Muscle of arm (tissue), 12 donors: Measurements from ENCODE around the gene SLAMF9. TPM values are rescaled to one million over a fixed set of nuclear protein-coding genes. Genes with fewer than 3 reads are reported as not detected.

Experiments
- DNase-seq: peaks from one replicate; pipeline ENCODE4 v3.0.0-alpha.2; 2013
- polyA plus RNA-seq, 12 donors: library from polyadenylated mRNA; unstranded; fragments of 120-200 nt; gene quantifications; one replicate each; pipeline ENCODE4 v1.2.1, GENCODE V29; 2013; ENCODE audit not compliant: insufficient read length in 12 of 12

The SLAMF9 gene
- polyA plus RNA-seq, 12 donors = not detected

DNA sequence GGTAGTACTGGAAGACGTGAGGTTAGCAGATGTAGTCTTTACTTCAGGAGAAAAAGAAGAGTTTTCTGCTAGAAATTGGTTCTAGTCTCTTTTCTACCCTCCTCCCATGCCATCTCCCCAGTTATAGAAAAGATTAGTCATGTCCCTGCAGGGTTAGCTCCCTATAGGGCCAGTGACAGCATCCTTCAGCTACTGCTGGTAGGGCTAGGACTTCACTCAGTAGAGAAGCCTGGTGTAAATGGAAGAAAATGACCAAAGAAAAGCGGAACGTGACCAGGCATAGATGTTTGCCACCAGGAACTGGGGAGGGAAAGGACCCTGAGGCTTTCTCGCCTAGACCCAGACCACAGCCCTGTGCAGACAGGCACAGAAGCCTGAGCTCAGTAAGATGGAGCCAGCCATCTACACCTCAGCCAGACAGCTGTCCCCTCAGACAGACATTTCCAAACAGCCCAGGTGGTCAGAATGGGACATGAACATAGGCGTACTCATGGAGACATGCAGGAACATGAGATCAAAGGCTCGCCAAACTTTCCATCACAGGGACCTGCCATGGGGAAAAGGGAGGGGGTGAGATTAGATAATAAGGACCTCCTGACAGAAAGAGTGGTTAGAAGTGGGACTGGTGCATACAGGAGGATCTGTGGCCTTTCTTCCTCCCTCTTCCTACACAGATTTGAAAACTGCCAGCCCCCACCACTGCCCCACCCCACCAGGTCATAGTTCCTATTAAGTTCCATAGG, 23.5 kb upstream of the SLAMF9 start:
- no peak for DNase-seq

DNA sequence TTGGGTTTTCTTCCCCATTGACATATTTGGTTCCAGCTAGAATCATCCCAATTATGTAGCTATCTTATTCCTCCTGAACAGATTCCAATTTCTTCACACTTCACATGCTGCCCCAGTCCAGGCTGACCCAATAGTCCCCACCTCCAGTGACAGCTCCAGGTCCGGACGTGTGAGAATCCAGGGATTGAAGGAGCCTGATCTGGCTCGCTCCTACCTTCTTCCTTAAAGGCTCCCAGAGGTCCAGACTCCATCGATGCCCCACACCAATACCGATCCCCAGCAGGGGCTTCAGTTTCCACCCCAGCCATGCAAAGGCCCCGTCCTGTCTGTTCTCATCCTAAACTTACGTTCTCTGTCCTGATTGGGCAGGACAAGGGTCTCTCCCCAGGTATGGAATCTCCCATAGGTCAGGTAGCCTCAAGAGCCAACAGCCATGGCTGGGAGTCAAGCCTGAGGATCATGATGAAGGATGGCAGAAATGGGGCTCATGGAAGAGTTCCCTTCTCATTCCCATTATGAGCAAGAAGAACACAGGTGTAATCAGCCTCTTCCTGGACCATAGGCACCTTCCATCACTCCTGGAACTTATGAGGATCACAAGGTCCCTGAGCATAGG, 20.4 kb upstream of the SLAMF9 start:
- no peak for DNase-seq

DNA sequence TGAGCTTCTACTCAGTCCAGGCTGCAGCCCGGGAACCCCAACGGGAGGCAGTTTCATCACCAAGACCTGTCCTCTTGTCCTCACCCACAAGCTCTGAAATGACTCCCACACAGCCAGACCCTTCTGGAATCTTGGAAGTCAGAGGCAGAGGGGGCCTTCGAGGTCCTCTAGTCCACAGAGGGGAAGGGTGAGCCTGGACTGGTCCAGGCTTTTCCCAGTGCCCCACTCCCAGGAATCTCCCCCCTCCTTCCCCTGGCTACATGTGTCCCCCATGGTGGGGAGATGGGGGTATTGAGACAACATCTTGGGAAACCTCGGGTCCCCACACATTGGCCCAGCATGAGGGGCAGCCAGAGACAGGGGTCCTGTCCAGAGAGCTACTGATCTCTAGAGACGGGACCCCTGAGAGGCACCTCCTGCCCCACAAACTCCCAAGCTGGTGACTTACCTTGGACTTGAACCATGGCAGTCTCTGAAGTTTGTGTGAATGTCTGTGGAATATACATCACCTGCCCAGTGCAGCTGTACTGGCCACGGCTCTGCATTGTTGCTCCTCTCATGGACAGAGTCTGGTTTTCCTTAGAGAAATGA, 19.4 kb upstream of the SLAMF9 start:
- DNase-seq = no peak

DNA sequence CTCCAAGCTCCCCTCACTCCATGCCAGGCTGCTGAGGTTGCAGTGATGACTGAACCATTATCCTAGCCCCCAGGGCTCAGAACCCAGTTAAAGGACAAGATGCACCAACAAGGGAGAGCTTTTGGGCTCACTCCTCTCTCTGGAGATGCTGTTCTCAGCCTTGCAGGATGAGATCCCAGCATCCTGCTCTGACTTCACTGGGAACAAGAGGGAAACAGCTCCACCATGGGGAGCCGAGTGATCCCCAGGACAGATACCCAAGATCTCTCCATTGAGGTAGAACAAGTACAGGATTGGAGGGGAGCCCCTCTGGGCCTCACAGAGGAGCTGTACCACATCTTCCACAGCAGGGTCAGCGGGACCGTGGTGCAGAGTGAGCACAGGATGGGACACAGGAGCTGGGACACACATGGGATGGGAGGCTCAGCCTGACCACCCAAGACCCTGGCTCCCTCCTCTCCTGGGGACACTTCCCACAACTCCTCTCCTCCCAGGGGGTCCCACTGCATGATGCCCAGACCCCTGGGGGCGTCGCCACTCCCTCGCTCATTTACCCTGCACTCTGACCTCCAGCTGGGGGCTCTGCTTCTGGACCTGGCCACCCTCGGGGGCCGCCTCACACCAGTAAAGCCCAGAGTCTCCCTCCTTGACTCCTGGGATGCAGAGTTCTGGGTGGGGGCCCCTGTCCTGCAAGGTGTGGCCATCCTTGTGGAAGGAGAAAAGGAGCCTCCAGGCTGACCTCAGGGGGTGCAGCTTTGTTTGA, 18.6 kb upstream of the SLAMF9 start:
- DNase-seq = no peak

DNA sequence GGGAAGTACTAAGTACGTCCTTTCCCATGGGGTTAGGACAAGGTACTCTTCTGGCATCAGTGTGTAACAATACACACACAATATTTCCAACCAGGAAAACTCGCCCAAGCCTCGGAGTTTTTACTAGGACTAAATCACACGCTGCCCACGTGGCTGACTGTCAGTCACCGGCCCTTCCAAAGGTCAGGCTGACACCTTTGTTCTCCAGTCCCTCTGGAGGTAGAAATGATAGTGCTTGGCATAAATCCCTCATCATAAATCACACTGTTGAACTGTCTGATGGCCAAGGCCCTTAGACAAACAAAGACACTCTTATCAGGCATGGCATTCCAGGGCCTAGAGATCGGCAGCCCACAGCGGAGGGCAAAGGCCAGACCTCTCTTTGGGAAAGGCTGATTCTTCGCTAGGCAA, 16.9 kb upstream of the SLAMF9 start:
- DNase-seq = no peak

DNA sequence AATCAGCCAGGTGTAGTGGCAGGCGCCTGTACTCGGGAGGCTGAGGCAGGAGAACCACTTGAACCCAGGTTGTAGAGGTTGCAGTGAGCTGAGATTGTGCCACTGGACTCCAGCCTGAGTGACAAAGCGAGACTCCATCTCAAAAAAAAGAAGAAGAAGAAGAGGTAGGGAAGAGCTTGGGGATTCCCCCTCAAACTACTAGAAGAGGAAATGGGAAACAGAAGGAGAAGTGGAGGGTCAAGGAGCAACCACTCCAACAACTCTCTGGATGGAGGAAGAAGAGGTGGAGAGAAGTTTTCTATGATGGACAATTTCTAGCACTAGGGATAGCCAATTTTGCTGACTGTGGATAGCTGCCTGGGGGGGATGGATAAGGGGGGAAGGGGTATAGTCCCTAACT, 14.9 kb upstream of the SLAMF9 start:
- no peak for DNase-seq

DNA sequence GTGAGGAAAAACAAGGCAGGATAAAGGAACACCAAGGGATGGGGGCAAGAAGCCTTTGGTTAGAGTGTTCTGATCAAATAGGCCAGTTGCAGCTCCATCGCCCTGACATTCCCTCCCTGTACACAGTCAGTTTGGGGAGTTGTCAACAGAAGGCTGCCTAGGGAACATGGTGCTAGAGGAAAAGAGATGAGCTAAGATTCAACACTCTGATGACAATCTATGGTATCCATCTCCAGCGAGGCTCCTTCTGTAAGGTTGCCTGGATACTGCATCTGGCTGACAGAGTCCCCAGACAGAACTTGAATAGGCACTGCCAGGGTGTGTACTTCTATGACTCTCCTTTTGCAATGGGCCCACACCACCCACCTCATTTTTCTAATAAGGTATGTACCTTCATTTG, 11.2 kb upstream of the SLAMF9 start:
- no peak for DNase-seq

DNA sequence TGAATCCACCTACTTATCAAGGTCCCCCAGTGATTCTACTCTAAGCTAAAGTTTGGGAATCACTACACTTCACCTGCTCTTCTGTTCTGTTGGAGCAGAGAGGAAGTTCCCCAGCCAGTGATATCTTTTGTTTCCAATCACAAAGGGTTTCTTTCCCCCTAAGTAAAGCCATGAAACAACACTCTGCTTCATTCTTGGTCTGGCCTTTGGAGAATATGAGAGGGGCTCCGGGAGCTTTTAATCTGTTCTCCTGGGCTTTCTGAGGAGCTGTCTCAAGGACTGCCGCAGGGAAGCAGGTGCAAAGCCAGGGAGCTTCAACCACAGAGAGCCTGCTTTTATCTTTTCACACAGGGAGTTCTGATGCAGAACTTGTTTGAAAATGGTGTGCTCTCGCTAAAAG, 10.1 kb upstream of the SLAMF9 start:
- no peak for DNase-seq

DNA sequence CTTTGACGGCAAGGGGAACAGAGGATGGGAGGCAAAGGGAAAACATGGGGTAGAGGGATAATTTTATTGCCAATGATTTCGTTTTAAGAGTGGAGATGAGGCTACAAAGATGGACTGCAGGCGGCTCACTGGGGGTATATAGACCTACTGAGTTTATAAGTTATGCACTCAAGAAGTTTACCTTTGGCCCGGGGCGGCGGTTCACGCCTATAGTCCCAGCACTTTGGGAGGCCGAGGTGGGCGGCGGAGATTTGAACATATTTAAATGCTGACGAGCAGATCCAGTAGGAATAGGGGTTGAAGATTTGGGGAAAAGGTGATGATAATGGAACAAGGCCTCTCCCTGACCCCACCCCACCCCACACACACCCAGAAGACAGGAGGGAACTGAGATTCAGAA, 8.1 kb upstream of the SLAMF9 start:
- no peak for DNase-seq

DNA sequence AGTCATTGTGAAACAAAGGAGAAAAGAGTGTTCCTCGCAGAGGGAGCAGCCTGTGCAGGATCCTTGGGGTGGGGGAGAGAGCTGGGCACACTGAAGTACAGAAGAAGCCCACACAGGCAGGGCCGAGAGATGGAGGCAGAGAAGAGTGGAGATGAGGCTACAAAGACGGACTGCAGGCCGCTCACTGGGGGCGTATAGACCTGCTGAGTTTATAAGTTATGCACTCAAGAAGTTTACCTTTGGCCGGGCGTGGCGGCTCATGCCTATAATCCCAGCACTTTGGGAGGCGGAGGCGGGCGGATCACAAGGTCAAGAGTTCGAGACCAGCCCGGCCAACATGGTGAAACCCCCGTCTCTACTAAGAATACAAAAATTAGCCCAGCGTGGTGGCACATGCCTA, 7.6 kb upstream of the SLAMF9 start:
- no peak for DNase-seq

DNA sequence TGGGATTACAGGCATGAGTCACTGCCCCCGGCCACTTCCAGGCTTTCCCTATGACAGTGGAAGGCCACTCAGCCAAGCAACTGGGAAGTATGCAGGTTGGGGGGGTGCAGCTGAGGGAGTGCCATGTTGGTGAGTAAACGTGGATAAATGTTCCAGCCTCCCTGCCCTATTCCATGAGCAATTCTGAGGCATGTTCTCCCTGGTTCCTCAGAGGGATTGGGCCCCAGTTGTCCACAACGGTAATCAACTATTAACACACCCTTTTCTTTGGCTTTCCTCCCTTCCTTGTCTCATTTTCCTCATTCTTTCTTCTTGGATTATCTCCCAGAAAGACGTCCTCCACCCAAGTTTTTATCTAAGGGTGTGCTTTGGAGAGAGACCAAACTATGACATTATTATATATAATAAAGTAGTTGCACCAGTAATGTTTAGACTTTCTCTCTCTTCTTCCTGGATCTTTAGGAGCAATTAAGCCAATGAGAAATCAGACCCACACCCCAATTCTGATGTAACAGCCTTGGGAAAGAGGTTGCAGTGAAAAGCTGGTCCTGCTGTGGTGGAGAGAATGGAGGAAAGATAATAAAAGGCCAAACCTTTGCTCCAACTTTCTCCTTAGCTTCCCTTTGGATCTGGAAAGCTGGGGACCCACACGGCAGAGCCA, 6.8 kb upstream of the SLAMF9 start:
- DNase-seq = peak; percentile 69

DNA sequence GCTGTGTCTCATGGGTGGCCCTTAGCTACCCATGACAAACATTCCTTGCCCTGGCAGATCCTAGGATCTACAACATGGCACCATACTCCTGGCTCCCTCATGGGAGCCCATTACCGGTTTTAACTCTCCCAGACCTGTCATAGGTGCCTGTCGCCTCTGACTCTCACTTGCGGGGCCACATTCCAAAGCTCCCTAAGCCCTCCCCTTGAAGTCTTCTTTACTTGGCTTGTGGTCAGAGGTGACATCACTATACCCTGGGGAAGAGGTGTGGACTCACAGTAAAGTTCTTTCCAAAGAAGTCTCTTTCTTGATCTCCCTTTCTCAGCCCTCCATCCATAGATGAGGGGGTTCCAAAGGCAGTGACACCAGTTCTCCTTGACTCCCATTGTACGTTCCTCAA, 5.4 kb upstream of the SLAMF9 start:
- DNase-seq = peak; percentile 37

DNA sequence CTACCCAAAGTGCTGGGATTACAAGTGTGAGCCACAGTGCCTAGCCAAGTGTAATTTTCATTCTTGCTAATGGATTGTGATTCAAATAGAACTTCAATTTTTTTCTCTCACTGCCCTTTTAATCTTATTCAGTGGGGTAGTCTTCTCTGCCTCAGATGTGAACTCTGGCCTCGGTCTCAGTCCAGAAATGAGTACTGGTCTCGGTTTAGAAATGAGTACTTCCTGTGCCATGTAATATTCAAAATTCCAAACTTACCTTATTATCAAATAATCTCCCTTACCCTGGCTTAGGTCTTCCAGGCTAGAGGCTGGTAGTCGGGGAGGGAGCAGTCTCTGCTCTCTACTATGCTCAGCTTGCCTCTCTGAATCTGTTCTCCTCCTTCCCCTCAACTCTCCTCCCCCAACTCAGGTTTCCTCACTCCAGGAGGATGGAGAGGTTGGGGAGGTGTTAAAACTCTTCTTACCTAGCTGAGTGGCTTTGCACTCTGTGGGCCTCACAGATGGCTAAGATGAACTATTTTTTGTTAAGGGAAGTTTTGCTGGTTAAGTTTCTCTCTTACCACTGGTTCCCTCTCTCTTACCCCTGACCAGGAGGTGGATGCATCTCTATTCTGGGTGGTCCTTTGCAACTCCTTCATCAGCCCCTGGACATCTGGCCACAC, 4.8 kb upstream of the SLAMF9 start:
- DNase-seq = no peak

DNA sequence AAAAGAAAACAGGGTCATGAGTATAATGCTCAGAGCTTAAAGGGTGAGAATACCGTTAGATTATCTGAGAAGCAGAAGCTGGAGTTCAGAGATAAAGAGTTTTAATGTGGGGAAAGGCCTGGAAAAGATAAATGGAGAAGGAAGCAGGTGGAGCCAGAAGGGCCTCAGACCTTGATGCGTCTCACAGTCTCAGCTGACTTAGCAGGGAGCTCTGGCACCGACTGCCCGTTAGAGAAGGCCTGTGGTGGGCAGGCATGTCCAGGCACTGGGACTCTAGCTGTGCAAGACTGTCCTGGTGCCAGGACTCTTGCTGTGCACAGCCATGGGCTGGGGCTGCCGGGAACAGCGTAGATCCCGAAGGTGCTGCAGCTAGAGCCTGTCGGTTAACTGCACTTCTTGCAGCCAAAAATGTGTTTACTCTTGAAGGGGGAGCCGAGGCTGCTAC, 3.8 kb upstream of the SLAMF9 start:
- no peak for DNase-seq

DNA sequence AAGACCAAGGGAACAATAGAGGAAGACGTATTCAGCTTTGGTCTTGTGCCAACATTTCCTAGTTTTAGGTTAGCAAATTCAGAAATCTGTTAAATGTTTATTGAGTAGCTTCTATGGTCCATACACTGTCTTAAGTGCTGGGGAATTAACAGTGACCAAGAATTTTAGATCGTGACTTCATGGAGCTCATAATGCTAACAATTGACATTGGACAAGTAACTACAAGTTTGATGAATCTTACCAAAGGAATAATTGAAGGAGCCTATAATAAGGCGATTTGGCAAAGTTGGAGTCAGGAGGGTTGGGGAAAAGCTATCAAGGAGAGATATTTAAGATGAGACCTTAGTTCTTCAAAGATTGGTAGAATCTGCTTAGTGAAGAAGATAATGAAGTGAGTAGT, 1.4 kb upstream of the SLAMF9 start:
- no peak for DNase-seq

DNA sequence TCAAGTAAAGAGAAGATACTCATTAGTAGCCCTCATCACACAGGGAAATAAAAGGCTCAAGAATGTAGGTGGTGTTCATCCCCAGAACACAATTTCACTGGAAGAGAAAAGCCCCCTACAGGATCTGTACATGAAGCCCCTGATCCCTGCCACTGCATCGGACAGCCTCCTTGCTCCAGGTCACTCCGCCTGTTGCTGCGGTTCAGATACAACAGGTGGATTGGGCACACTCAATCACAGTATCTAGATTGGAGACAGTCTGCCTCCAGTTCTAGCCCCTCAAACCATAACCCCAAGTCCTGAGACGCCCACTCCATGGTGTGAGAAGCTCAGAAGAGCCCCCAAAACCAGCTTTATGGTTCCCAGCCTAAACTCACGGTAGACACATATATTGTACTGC, 1.1 kb downstream of the SLAMF9 start:
- no peak for DNase-seq

DNA sequence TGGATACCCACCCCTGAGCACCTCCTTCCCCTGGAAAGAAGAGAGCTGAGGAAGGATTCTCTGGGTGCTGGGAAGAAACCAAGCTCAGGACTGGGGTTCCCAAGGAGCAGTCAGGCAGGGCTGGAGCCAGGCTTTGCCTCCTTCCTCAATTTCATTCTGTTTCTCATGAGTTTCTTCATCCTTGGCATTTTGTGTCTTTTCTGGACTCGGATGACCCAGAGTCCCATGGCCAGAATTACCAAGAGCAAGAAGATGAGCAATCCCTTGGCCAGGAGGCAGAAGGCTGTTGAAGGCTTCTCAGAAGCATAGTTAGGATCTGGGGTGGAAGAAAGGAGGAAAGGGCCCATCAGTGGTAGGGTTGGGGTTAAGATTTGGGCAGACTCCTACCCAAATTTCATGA, 2.5 kb downstream of the SLAMF9 start:
- no peak for DNase-seq

DNA sequence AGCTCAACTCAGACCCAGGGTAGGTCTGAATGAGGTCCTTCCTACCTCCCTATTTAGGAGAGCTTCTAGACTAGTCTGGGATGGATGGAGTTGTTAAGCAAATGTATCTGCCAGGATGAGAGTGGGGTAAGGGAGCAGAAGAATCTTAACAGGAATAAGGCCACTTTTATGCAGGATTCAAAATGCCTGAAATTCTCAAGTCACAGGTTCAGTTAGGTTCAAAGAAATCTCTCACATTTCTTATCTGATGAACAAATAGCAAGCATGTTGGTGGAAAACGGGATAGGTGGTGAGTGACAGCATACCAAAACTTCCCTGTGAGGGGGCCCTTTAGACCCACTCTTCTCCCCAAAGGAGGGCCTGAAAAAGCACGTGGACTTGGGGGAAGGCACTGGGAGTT, 3.0 kb downstream of the SLAMF9 start:
- no peak for DNase-seq

DNA sequence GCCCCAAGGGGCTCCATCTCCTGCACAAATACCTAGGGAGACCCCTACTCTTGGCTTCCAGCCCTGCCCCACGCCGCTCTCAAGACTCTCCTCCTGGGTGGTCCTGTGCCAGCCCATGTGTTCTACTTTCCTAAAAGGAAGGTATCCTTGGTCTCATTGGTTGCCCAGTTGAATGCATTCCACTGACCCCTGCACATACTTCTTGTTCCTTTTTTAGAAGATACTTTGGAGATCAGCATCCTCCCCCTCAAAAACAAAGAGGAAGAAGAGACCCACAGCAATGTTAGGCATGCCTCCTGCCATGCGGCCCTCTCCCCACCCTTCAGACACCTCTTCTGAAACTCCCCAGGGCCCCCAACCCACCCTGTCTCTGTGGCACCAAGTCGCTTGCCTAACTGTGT, 4.1 kb downstream of the SLAMF9 start:
- DNase-seq = no peak

DNA sequence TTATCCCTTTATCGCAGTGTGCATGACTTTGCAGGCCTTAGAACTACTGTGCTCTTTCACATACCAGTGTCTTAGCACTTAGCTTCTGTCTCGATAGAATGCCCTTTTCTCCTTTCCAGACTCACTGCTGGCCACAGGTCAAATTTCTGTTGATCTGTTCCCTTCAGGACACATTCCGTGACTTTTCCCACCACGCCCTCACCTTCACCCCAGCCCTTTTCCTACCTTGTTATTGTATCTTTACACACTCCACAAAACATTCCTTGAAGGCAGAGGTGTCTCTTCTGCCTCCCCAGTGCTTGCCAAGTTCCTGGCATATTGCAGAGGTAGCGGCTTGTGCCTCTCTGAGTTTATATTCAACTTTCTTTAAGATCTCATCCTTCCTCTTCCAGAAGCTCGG, 4.9 kb downstream of the SLAMF9 start:
- no peak for DNase-seq

DNA sequence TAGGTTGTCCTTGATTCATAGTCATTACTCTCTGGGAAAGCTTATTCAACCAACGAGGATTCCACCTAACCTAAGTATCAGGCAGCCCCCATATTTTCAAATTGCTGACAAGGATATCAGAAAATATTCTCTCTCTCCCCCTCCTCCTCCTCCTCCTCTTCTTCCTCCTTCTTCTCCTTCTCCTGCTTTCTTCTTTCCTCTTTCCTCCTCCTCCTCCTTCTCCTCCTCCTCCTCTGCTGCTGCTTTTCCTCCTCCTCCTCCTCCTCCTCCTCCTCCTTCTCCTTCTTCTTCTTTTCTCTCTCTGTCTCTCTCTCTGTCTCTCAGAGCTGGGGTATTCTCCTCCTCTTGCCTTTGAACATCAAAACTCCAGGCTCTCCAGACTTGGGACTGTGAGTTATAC, 6.1 kb downstream of the SLAMF9 start:
- no peak for DNase-seq
